Measurements from ENCODE around the gene TDRKH.
A peak's percentile ranks its signal among the peaks of the same experiment; 100 is the strongest.

- TF ChIP-seq, protein P1, sequence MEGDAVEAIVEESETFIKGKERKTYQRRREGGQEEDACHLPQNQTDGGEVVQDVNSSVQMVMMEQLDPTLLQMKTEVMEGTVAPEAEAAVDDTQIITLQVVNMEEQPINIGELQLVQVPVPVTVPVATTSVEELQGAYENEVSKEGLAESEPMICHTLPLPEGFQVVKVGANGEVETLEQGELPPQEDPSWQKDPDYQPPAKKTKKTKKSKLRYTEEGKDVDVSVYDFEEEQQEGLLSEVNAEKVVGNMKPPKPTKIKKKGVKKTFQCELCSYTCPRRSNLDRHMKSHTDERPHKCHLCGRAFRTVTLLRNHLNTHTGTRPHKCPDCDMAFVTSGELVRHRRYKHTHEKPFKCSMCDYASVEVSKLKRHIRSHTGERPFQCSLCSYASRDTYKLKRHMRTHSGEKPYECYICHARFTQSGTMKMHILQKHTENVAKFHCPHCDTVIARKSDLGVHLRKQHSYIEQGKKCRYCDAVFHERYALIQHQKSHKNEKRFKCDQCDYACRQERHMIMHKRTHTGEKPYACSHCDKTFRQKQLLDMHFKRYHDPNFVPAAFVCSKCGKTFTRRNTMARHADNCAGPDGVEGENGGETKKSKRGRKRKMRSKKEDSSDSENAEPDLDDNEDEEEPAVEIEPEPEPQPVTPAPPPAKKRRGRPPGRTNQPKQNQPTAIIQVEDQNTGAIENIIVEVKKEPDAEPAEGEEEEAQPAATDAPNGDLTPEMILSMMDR (IDR thresholded peaks at IDR 0.05) = peak; percentile 32
- TF ChIP-seq ZFX (IDR thresholded peaks at IDR 0.05; ENCODE audit: borderline replicate concordance) = no peak
Measured at GRCh38 chr1:151739590-151740355, 50.5 kb downstream of the TDRKH start.
